Liver (tissue), 9 donors: Measurements from ENCODE around the gene KDM1B. TPM values are rescaled to one million over a fixed set of nuclear protein-coding genes. Genes with fewer than 3 reads are reported as not detected.

Source experiments
- DNase-seq: peaks from one replicate; pipeline ENCODE4 v3.0.0-alpha.2; 2017; ENCODE audit warnings: low spot score
- H3K27ac ChIP-seq, 2 donors: one replicate each; pipeline ENCODE4 v1.7.0; 2013; ENCODE audit warnings: inconsistent platforms in 2 of 2, low read length in 2 of 2, control low read depth in 1 of 2, low read depth in 1 of 2, mild to moderate bottlenecking in 1 of 2
- H3K27me3 ChIP-seq, 4 donors: one replicate each; pipeline versions ENCODE4 v1.6.1 to v1.7.0; 2013; ENCODE audit warnings: low read length in 3 of 4, inconsistent platforms in 1 of 4, mild to moderate bottlenecking in 1 of 4, moderate library complexity in 1 of 4; ENCODE audit not compliant: control insufficient read depth in 4 of 4, insufficient read depth in 4 of 4
- H3K36me3 ChIP-seq, 4 donors: one replicate each; pipeline versions ENCODE4 v1.6.1 to v1.7.0; 2013; ENCODE audit warnings: low read length in 3 of 4, mild to moderate bottlenecking in 3 of 4, low read depth in 1 of 4, moderate library complexity in 1 of 4; ENCODE audit not compliant: control insufficient read depth in 4 of 4, insufficient read depth in 3 of 4
- H3K4me1 ChIP-seq, 4 donors: one replicate each; pipeline versions ENCODE4 v1.6.1 to v1.7.0; 2013; ENCODE audit warnings: low read length in 3 of 4, mild to moderate bottlenecking in 3 of 4, moderate library complexity in 1 of 4; ENCODE audit not compliant: control insufficient read depth in 4 of 4, insufficient read depth in 4 of 4
- H3K4me3 ChIP-seq, 3 donors: one replicate each; pipeline versions ENCODE4 v1.6.1 to v1.7.0; 2013; ENCODE audit warnings: low read length in 3 of 3, control low read depth in 1 of 3, low read depth in 1 of 3, mild to moderate bottlenecking in 1 of 3
- H3K9ac ChIP-seq, 2 donors: one replicate each; pipeline ENCODE4 v1.7.0; 2013; ENCODE audit warnings: low read length in 2 of 2, mild to moderate bottlenecking in 2 of 2, moderate library complexity in 2 of 2, control low read depth in 1 of 2, low read depth in 1 of 2
- H3K9me3 ChIP-seq, 4 donors: one replicate each; pipeline versions ENCODE4 v1.6.1 to v1.7.0; 2013; ENCODE audit warnings: low read length in 3 of 4; ENCODE audit not compliant: control insufficient read depth in 4 of 4
- EGR1 ChIP-seq, 2 donors: IDR thresholded peaks; 2 replicates each; pipeline ENCODE4 v1.6.1; 2016 to 2018; ENCODE audit warnings: antibody characterized with exemption in 2 of 2, low read depth in 2 of 2
- FOXA1 ChIP-seq: IDR thresholded peaks from 2 replicates; pipeline ENCODE4 v1.6.1; 2016; ENCODE audit warnings: antibody characterized with exemption
- FOXA2 ChIP-seq: IDR thresholded peaks from 2 replicates; pipeline ENCODE4 v1.6.1; 2016; ENCODE audit warnings: antibody characterized with exemption
- GABPA ChIP-seq, 2 donors: IDR thresholded peaks in 1 of 2; conservative IDR thresholded peaks in 1 of 2; 2 replicates each; pipeline ENCODE4 v1.6.1; 2016; ENCODE audit warnings: antibody characterized with exemption in 2 of 2, mild to moderate bottlenecking in 1 of 2, moderate library complexity in 1 of 2
- HNF4A ChIP-seq, 2 donors: conservative IDR thresholded peaks; 2 replicates each; pipeline ENCODE4 v1.6.1; 2016; ENCODE audit warnings: antibody characterized with exemption in 2 of 2, mild to moderate bottlenecking in 2 of 2
- HNF4G ChIP-seq: IDR thresholded peaks from 2 replicates; pipeline ENCODE4 v1.6.1; 2016; ENCODE audit warnings: antibody characterized with exemption
- JUND ChIP-seq, 2 donors: IDR thresholded peaks; 2 replicates each; pipeline ENCODE4 v1.6.1; 2016; ENCODE audit warnings: antibody characterized with exemption in 2 of 2
- MAX ChIP-seq: IDR thresholded peaks from 2 replicates; pipeline ENCODE4 v1.6.1; 2016; ENCODE audit warnings: antibody characterized with exemption
- NR2F2 ChIP-seq: IDR thresholded peaks from 2 replicates; pipeline ENCODE4 v1.6.1; 2016; ENCODE audit warnings: antibody characterized with exemption
- RAD21 ChIP-seq, 2 donors: IDR thresholded peaks; 2 replicates each; pipeline ENCODE4 v1.6.1; 2016; ENCODE audit warnings: antibody characterized with exemption in 2 of 2, mild to moderate bottlenecking in 2 of 2
- RXRA ChIP-seq, 2 donors: IDR thresholded peaks; 2 replicates each; pipeline ENCODE4 v1.6.1; 2017 to 2018; ENCODE audit warnings: antibody characterized with exemption in 2 of 2, mild to moderate bottlenecking in 1 of 2
- SP1 ChIP-seq: IDR thresholded peaks from 2 replicates; pipeline ENCODE4 v1.6.1; 2018; ENCODE audit warnings: antibody characterized with exemption, mild to moderate bottlenecking
- TAF1 ChIP-seq: conservative IDR thresholded peaks from 2 replicates; pipeline ENCODE4 v1.6.1; 2016; ENCODE audit warnings: antibody characterized with exemption, mild to moderate bottlenecking
- YY1 ChIP-seq: IDR thresholded peaks from 2 replicates; pipeline ENCODE4 v1.6.1; 2016; ENCODE audit warnings: antibody characterized with exemption, mild to moderate bottlenecking
- ZBTB33 ChIP-seq: IDR thresholded peaks from 2 replicates; pipeline ENCODE4 v1.6.1; 2016; ENCODE audit warnings: antibody characterized with exemption
- WGBS: extraction: QIAGEN DNeasy Blood & Tissue Kit; methylation state at CpG from one replicate; pipeline ENCODE4 v1.1.7; 2013; 5-methylcytosine and 5-hydroxymethylcytosine counted together
- polyA plus RNA-seq, 2 donors: library from polyadenylated mRNA; stranded (reverse) in 1 of 2; unstranded in 1 of 2; fragments of 200-250 nt in 1 of 2; fragments of >200 nt in 1 of 2; fragmentation: Nextera tagmentation in 1 of 2; extraction: Ambion mirVana in 1 of 2; gene quantifications; one replicate each; pipeline versions ENCODE4 v1.2.1 to v1.2.3, GENCODE V29; 2013 to 2015
- total RNA-seq, 2 donors: library from RNA; depleted of rRNA; stranded (reverse); fragments of >200 nt; gene quantifications; one replicate each; pipeline ENCODE4 v1.2.3, GENCODE V29; 2014
- TF ChIP-seq, protein P1 (sequence below): IDR thresholded peaks from 2 replicates; pipeline ENCODE4 v1.6.1; 2016; ENCODE audit warnings: antibody characterized with exemption, mild to moderate bottlenecking
- TF ChIP-seq, protein P2 (sequence below): IDR thresholded peaks from 2 replicates; pipeline ENCODE4 v1.6.1; 2016; ENCODE audit warnings: antibody characterized with exemption
- TF ChIP-seq, protein P3 (sequence below): fragments of 150-350 bp; IDR thresholded peaks from 2 replicates; pipeline ENCODE4 v1.5.1; 2017; ENCODE audit warnings: improper control_type of control experiment, low read depth, low read length; ENCODE audit not compliant: missing input control
- donor health status: healthy.
- donor health status: healthy.
- donor health status: healthy.
- donor health status: healthy.
- donor health status: healthy.

KDM1B gene
- total and polyA plus RNA-seq, 4 donors = 1.6 to 10.2 (median 6.7) TPM

DNA sequence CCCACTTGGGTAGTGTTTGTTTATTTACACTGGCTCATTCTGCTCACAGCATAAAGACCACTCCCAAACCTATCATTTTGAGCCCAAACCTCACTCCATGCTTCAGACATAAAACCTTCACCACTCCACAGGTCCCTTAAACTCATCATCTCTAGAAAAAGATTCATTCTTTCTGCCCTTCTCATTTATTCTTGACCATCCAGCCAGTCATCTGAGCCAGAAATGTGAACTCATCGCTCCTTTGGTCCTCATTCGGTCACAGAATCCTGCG lies 12.7 kb upstream of the KDM1B start:
- peaks cover 0 to 5% (median 0%) of the 10 kb centered on the region in 4 donors for H3K4me1 ChIP-seq
- DNase-seq = no peak
- H3K27ac ChIP-seq = no peak overlapping the region
- no peaks in the 10 kb centered on the region for H3K27me3 ChIP-seq
- TF ChIP-seq RXRA (IDR thresholded peaks at IDR 0.05) (no peak), EGR1 (IDR thresholded peaks at IDR 0.05; ENCODE audit: low read depth in 2 of 2) (no peak), MAX (no peak), TAF1 (no peak), JUND (IDR thresholded peaks at IDR 0.05) (no peak), ZBTB33 (no peak), NR2F2 (no peak), RAD21 (IDR thresholded peaks at IDR 0.05) (no peak), GABPA (IDR thresholded peaks at IDR 0.05 in 1 of 2, conservative IDR thresholded peaks at IDR 0.05 in 1 of 2) (no peak), FOXA1 (no peak), FOXA2 (no peak), YY1 (no peak), HNF4G (no peak)
- TF ChIP-seq, protein P1, sequence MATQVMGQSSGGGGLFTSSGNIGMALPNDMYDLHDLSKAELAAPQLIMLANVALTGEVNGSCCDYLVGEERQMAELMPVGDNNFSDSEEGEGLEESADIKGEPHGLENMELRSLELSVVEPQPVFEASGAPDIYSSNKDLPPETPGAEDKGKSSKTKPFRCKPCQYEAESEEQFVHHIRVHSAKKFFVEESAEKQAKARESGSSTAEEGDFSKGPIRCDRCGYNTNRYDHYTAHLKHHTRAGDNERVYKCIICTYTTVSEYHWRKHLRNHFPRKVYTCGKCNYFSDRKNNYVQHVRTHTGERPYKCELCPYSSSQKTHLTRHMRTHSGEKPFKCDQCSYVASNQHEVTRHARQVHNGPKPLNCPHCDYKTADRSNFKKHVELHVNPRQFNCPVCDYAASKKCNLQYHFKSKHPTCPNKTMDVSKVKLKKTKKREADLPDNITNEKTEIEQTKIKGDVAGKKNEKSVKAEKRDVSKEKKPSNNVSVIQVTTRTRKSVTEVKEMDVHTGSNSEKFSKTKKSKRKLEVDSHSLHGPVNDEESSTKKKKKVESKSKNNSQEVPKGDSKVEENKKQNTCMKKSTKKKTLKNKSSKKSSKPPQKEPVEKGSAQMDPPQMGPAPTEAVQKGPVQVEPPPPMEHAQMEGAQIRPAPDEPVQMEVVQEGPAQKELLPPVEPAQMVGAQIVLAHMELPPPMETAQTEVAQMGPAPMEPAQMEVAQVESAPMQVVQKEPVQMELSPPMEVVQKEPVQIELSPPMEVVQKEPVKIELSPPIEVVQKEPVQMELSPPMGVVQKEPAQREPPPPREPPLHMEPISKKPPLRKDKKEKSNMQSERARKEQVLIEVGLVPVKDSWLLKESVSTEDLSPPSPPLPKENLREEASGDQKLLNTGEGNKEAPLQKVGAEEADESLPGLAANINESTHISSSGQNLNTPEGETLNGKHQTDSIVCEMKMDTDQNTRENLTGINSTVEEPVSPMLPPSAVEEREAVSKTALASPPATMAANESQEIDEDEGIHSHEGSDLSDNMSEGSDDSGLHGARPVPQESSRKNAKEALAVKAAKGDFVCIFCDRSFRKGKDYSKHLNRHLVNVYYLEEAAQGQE = no peak
- TF ChIP-seq, protein P2, sequence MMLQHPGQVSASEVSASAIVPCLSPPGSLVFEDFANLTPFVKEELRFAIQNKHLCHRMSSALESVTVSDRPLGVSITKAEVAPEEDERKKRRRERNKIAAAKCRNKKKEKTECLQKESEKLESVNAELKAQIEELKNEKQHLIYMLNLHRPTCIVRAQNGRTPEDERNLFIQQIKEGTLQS = no peak
- TF ChIP-seq, protein P3, sequence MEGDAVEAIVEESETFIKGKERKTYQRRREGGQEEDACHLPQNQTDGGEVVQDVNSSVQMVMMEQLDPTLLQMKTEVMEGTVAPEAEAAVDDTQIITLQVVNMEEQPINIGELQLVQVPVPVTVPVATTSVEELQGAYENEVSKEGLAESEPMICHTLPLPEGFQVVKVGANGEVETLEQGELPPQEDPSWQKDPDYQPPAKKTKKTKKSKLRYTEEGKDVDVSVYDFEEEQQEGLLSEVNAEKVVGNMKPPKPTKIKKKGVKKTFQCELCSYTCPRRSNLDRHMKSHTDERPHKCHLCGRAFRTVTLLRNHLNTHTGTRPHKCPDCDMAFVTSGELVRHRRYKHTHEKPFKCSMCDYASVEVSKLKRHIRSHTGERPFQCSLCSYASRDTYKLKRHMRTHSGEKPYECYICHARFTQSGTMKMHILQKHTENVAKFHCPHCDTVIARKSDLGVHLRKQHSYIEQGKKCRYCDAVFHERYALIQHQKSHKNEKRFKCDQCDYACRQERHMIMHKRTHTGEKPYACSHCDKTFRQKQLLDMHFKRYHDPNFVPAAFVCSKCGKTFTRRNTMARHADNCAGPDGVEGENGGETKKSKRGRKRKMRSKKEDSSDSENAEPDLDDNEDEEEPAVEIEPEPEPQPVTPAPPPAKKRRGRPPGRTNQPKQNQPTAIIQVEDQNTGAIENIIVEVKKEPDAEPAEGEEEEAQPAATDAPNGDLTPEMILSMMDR = no peak
- no peak overlapping the region for H3K4me3 ChIP-seq
- 98% methylated on average over 3 of the region's 3 CpGs for WGBS
- H3K9ac ChIP-seq = no peak overlapping the region
- peaks cover 7 to 51% (median 35%) of the 10 kb centered on the region in 4 donors for H3K36me3 ChIP-seq
- no peaks in the 10 kb centered on the region for H3K9me3 ChIP-seq

- H3K9me3 ChIP-seq = no peaks in the 10 kb centered on the region
- H3K4me3 ChIP-seq = no peak overlapping the region
- H3K4me1 ChIP-seq = peaks cover 2 to 10% (median 3%) of the 10 kb centered on the region in 4 donors
- H3K36me3 ChIP-seq = peaks cover 1 to 30% (median 22%) of the 10 kb centered on the region in 4 donors
- DNase-seq = no peak
- peak overlapping the region; percentile 54 to 74 for H3K27ac ChIP-seq
- H3K27me3 ChIP-seq = no peaks in the 10 kb centered on the region
- 63% methylated on average over 2 of the region's 2 CpGs for WGBS
- no peak overlapping the region for H3K9ac ChIP-seq
- TF ChIP-seq ZBTB33 = no peak
- TF ChIP-seq, protein P3 = no peak
- TF ChIP-seq MAX = no peak
- TF ChIP-seq GABPA (IDR thresholded peaks at IDR 0.05 in 1 of 2, conservative IDR thresholded peaks at IDR 0.05 in 1 of 2) = no peak
- TF ChIP-seq JUND (IDR thresholded peaks at IDR 0.05) = peak; percentile 30 to 51
- no peak for TF ChIP-seq FOXA2
- TF ChIP-seq YY1 = peak; percentile 91
- no peak for TF ChIP-seq TAF1
- TF ChIP-seq RAD21 (IDR thresholded peaks at IDR 0.05) = no peak
- peak in 1 of 2 donors; percentile 38 for TF ChIP-seq RXRA (IDR thresholded peaks at IDR 0.05)
- TF ChIP-seq, protein P2 = no peak
- TF ChIP-seq EGR1 (IDR thresholded peaks at IDR 0.05; ENCODE audit: low read depth in 2 of 2) = no peak
- TF ChIP-seq NR2F2 = no peak
- peak; percentile 95 to 98 for TF ChIP-seq HNF4A (conservative IDR thresholded peaks at IDR 0.05)
- no peak for TF ChIP-seq FOXA1
- peak; percentile 66 for TF ChIP-seq SP1
- peak; percentile 66 for TF ChIP-seq HNF4G
Measured at GRCh38 chr6:18147160-18147559, 8.1 kb upstream of the KDM1B start.
